Esophagus squamous epithelium (tissue), 5 donors: ENCODE measurements around the gene PPP1R37. TPM values are rescaled to one million over a fixed set of nuclear protein-coding genes. Genes with fewer than 3 reads are reported as not detected.
"Not testable (repeated sequence)": the region's sequence is repeated elsewhere in the genome, so short reads cannot be mapped to it uniquely, and the experiment has no call there.

Experiments
- DNase-seq: peaks from one replicate; lab custom pipeline; 2025; lab: John Stamatoyannopoulos, UW
- H3K27ac ChIP-seq, 4 donors: fragments of 200-600 bp; sonication (generic); one replicate each; pipeline ENCODE4 v1.5.1; 2016 to 2019; ENCODE audit warnings: mild to moderate bottlenecking in 1 of 4
- H3K27me3 ChIP-seq, 4 donors: fragments of 200-600 bp; sonication (generic); 1 replicate in 3 of 4; 2 replicates in 1 of 4; pipeline versions ENCODE4 v1.5.1 to v1.6.0; 2017 to 2021; ENCODE audit warnings: antibody characterized with exemption in 1 of 4
- H3K36me3 ChIP-seq, 3 donors: fragments of 200-600 bp; sonication (generic); one replicate each; pipeline ENCODE4 v1.5.1; 2016 to 2019
- H3K4me1 ChIP-seq, 3 donors: fragments of 200-600 bp; sonication (generic); one replicate each; pipeline ENCODE4 v1.5.1; 2017 to 2019
- H3K4me3 ChIP-seq, 4 donors: fragments of 200-600 bp; sonication (generic); 1 replicate in 3 of 4; 2 replicates in 1 of 4; pipeline ENCODE4 v1.5.1; 2016 to 2019; ENCODE audit warnings: mild to moderate bottlenecking in 2 of 4, moderate library complexity in 1 of 4
- H3K9me3 ChIP-seq, 3 donors: fragments of 200-600 bp; sonication (generic); one replicate each; pipeline ENCODE4 v1.5.1; 2016 to 2019
- POLR2A ChIP-seq, 4 donors: fragments of 450-650 bp; IDR thresholded peaks; one replicate each; pipeline ENCODE4 v1.6.1; 2017; ENCODE audit warnings: antibody characterized with exemption in 4 of 4, mild to moderate bottlenecking in 4 of 4, moderate library complexity in 3 of 4
- WGBS, 2 donors: methylation state at CpG; one replicate each; pipeline ENCODE4 v1.1.5; 2018; 5-methylcytosine and 5-hydroxymethylcytosine counted together
- intact Hi-C: fragments of 100-400 bp; cut with DNase I; formaldehyde crosslinking; loops from one replicate; pipeline ENCODE4 v1.15.0; 2022
- total RNA-seq, 4 donors: library from RNA; depleted of rRNA; stranded (reverse); fragments of >200 nt; gene quantifications; one replicate each; pipeline ENCODE4 v1.1.0, GENCODE V29; 2016
- TF ChIP-seq, protein P1 (sequence below), 6 experiments: fragments of 450-650 bp in 4 of 6; fragments of 200-600 bp in 2 of 6; sonication (generic) in 2 of 6; IDR thresholded peaks; one replicate each; pipeline ENCODE4 v1.5.1; 2016 to 2019; ENCODE audit warnings: antibody characterized with exemption in 6 of 6, mild to moderate bottlenecking in 4 of 6, moderate library complexity in 4 of 6
- donor health status: DM: yes; HTN: yes; CAD: no.

Gene PPP1R37
- total RNA-seq, 4 donors from 2014 or later = 25.1 to 35.5 (median 30.8) TPM

DNA sequence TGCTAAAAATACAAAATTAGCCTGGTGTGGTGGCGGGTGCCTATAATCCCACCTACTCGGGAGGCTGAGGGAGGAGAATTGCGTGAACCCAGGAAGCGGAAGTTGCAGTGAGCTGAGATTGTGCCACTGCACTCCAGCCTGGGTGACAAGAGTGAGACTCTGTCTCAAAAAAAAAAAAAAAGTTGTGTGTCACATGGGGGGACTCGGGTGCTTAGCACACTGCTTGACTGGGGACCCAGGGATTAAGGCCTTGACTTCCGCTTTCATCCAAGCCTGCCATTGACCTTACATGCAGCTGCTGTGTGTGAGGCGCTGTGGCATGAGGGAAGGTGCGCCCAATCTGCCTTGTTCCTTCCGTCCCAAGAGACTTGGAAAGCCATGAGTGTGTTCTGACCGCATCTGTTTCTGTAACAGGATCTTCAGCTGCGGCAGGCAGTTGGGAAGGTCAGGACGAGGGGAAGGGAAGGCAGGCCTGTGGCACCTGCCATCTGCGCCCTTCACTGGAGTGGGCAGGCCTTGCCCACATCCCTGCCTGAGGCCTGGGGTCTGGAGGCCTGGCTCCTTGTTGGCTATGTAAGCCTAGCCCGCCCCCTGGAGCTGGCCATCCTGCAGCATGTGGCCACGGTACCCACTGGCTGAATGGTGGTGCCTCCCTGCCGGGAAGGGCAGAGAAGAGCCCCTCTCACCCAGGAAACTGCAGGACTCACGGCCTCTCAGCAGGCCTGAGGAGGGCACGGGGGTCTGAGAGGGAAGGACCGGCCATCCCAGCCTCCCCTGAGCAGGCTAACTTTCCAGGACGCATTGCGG is 23.0 kb downstream of the PPP1R37 start:
- H3K27ac ChIP-seq = no peak overlapping the region
- TF ChIP-seq, protein P1, sequence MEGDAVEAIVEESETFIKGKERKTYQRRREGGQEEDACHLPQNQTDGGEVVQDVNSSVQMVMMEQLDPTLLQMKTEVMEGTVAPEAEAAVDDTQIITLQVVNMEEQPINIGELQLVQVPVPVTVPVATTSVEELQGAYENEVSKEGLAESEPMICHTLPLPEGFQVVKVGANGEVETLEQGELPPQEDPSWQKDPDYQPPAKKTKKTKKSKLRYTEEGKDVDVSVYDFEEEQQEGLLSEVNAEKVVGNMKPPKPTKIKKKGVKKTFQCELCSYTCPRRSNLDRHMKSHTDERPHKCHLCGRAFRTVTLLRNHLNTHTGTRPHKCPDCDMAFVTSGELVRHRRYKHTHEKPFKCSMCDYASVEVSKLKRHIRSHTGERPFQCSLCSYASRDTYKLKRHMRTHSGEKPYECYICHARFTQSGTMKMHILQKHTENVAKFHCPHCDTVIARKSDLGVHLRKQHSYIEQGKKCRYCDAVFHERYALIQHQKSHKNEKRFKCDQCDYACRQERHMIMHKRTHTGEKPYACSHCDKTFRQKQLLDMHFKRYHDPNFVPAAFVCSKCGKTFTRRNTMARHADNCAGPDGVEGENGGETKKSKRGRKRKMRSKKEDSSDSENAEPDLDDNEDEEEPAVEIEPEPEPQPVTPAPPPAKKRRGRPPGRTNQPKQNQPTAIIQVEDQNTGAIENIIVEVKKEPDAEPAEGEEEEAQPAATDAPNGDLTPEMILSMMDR (IDR thresholded peaks at IDR 0.05) = no peak
- no peak for TF ChIP-seq POLR2A (IDR thresholded peaks at IDR 0.05)

DNA sequence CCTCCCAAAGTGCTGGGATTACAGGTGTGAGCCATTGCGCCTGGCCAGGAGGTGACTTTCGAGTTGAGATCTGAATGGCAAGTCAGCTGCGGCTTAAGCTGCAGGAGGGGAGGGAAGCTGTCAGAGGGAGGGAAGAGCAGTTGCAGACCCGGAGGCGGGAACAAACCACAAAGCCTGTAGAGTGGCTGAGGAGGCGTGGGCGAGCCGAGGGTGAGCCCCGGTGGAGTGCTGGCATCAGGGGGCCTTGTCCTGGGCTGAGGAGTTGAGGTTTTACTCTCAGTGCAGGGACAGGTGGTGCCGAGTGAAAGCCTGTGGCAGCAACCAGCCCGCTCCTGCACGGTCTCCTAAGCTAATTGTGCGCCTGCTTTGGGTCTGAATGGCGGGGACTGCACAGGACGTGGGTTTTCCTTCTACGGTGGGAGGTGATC is 24.2 kb downstream of the PPP1R37 start:
- intact Hi-C loops = no loop called here
- no peaks in the 10 kb centered on the region for H3K36me3 ChIP-seq
- 35 to 49% methylated on average over 9 to 15 of the region's 16 CpGs for WGBS, 2 donors
- no peak for DNase-seq
- H3K27ac ChIP-seq = no peak overlapping the region
- no peaks in the 10 kb centered on the region for H3K27me3 ChIP-seq
- no peak overlapping the region for H3K4me3 ChIP-seq
- H3K4me1 ChIP-seq = peaks cover 10 to 89% (median 19%) of the 10 kb centered on the region in 3 donors
- H3K9me3 ChIP-seq = no peaks in the 10 kb centered on the region
- no peak for TF ChIP-seq POLR2A (IDR thresholded peaks at IDR 0.05)
- TF ChIP-seq, protein P1 (IDR thresholded peaks at IDR 0.05) = no peak

More for the DNA sequence above, 23.0 kb downstream of the PPP1R37 start:
- Histone ChIP-seq H3K4me1 (peaks cover 0 to 79% (median 14%) of the 10 kb centered on the region in 3 donors), H3K4me3 (no peak overlapping the region), H3K36me3 (no peaks in the 10 kb centered on the region), H3K9me3 (no peaks in the 10 kb centered on the region), H3K27me3 (no peaks in the 10 kb centered on the region)
- DNase-seq = no peak
- 81 to 91% methylated on average over 7 to 8 of the region's 21 CpGs for WGBS, 2 donors
- intact Hi-C loops = no loop called here

DNA sequence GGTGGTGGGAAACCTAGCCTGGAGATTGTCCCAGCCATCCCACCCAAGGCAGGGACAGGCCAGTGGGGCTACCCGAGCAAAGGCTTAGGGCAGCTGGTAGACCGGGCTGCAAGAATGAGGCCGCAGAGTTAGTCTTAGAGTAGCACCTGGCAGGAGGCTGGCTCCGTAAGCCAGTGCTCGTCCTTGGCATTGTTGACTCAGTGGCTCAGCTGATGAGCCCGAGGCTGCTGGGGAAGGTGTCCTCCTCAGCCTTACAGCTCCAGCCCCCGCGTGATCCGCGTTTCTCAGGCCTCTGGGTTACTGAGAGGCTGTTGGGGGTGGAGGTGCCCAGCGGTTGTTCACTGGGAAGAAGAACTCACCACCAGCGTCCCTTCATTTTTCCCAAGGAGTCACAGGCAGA is 24.7 kb downstream of the PPP1R37 start:
- Histone ChIP-seq H3K36me3 (no peaks in the 10 kb centered on the region), H3K27me3 (no peaks in the 10 kb centered on the region), H3K4me3 (no peak overlapping the region), H3K9me3 (no peaks in the 10 kb centered on the region), H3K4me1 (peaks cover 14 to 89% (median 24%) of the 10 kb centered on the region in 3 donors), H3K27ac (no peak overlapping the region)
- intact Hi-C loops = no loop called here
- WGBS, 2 donors = 55% methylated on average over 4 of the region's 12 CpGs; no CpG with 5 or more reads in 1 of the 2 donors
- DNase-seq = no peak
- TF ChIP-seq, protein P1 (IDR thresholded peaks at IDR 0.05) = no peak
- no peak for TF ChIP-seq POLR2A (IDR thresholded peaks at IDR 0.05)

DNA sequence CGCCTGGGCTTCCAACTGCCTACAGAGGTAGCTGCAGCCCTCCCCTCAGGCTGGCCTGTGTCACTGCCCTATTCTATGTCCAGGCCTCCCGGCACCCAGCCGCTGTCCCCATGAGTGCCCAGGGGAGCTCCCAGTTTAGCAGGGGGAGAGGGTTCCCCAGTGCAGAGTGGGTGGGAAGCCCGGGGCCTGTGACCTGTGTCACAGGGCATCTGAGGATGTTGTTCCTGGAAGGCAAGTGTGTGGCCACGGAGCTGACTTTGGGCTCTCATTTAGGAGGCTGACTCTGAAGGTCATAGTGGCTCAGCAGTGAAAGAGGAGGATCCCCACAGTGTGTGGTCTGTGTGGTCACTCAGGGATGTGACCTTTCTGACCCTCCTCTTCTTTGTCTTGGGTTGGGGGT is 25.1 kb downstream of the PPP1R37 start:
- H3K27me3 ChIP-seq = no peaks in the 10 kb centered on the region
- WGBS, 2 donors = 78 to 80% methylated on average over 1 to 3 of the region's 5 CpGs
- intact Hi-C loops = no loop called here
- no peak overlapping the region for H3K4me3 ChIP-seq
- H3K36me3 ChIP-seq = no peaks in the 10 kb centered on the region
- no peak for DNase-seq
- TF ChIP-seq, protein P1 (IDR thresholded peaks at IDR 0.05) = no peak
- TF ChIP-seq POLR2A (IDR thresholded peaks at IDR 0.05) = no peak
- peaks cover 19 to 89% (median 25%) of the 10 kb centered on the region in 3 donors for H3K4me1 ChIP-seq
- H3K9me3 ChIP-seq = no peaks in the 10 kb centered on the region
- no peak overlapping the region for H3K27ac ChIP-seq

DNA sequence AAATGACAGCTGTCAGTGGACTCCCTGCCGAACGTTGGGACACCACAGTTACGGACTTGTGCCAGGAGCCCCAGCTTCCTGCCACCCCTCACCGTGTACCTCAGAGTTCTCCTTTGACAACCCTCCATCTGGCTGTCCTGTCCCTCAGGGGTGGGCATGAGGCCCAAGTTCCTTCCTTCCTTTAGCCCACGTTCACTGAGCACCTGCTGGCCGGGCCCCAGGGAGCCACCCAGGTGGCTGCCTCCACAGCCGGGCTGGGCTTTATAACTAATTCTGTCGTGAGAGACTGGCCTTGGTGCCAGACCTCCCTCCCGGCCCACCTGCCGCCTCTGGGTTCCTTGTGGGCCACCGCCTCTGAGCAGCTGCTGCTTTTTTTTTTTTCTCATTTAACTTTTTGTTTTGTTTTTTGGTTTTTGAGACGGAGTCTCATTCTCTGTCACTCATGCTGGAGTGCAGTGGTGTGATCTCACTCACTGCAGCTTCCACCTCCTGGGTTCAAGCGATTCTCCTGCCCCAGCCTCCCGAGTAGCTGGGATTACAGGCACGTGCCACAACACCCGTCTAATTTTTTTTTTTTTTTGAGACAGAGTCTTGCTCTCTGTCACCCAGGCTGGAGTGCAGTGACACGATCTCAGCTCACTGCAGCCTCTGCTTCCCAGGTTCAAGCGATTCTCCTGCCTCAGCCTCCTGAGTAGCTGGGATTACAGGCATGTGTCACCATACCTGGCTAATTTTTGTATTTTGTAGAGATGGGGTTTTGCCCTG is 25.8 kb downstream of the PPP1R37 start:
- H3K27ac ChIP-seq, DNase-seq, H3K36me3 ChIP-seq, H3K9me3 ChIP-seq, H3K27me3 ChIP-seq, H3K4me3 ChIP-seq, intact Hi-C loops: not testable (repeated sequence)
- H3K4me1 ChIP-seq = peaks cover 21 to 89% (median 23%) of the 10 kb centered on the region in 3 donors
- 50 to 56% methylated on average over 10 to 18 of the region's 18 CpGs for WGBS, 2 donors
